Measurements from ENCODE around the gene GNB1L. TPM values are rescaled to one million over a fixed set of nuclear protein-coding genes. Genes with fewer than 3 reads are reported as not detected.

GNB1L gene
- total RNA-seq, 2 donors from 2014 or later, result 5.6 to 12.0 TPM

DNA sequence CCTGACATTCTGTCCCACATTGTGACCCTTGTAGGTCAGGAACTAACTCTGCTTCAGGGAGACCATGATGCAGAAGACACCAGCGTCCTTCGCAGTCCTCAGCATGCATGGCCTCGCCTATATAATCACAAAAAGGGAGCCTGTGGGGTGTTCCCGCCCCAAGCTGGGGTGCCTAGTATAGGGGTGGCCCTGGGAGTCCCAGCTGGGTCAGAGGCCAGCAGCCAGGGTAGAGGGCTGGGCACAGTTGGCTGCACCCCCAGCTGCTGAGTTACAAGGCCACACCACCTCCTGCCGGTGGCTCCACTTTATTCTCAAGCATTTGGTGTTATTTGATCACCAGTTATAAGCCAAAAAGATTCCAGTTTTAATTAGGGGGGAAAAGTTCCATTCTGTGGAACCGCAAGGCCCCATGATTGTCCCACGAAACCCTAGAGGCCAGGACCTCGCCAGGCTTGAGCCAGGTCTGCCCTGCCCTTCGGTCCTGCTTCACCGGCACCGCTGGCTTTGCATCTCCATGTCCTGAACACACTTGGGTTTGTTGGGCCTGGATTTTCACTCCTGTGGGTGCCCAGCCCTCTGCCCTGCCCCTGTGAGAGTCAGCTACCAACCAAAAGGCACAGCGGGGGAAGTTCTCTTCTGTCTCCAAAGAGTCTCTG, 15.0 kb upstream of the GNB1L start:
- TF ChIP-seq, protein P1, sequence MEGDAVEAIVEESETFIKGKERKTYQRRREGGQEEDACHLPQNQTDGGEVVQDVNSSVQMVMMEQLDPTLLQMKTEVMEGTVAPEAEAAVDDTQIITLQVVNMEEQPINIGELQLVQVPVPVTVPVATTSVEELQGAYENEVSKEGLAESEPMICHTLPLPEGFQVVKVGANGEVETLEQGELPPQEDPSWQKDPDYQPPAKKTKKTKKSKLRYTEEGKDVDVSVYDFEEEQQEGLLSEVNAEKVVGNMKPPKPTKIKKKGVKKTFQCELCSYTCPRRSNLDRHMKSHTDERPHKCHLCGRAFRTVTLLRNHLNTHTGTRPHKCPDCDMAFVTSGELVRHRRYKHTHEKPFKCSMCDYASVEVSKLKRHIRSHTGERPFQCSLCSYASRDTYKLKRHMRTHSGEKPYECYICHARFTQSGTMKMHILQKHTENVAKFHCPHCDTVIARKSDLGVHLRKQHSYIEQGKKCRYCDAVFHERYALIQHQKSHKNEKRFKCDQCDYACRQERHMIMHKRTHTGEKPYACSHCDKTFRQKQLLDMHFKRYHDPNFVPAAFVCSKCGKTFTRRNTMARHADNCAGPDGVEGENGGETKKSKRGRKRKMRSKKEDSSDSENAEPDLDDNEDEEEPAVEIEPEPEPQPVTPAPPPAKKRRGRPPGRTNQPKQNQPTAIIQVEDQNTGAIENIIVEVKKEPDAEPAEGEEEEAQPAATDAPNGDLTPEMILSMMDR (IDR thresholded peaks at IDR 0.05), result peak in 1 of 4 experiments; percentile 10
- no peak for TF ChIP-seq POLR2A (IDR thresholded peaks at IDR 0.05)
- TF ChIP-seq POLR2AphosphoS5 (IDR thresholded peaks at IDR 0.05), result no peak
- Histone ChIP-seq H3K27ac (no peak overlapping the region), H3K36me3 (no peaks in the 10 kb centered on the region), H3K27me3 (replicated peaks; ENCODE audit: insufficient read depth) (no peaks in the 10 kb centered on the region), H3K4me1 (replicated peaks) (peaks cover 13% of the 10 kb centered on the region), H3K4me3 (no peak overlapping the region), H3K9me3 (no peaks in the 10 kb centered on the region)
- WGBS, result 92% methylated on average over 11 of the region's 12 CpGs
- intact Hi-C loops (cut with DNase I), result no loop called here
- DNase-seq (ENCODE audit: low spot score), result no peak

DNA sequence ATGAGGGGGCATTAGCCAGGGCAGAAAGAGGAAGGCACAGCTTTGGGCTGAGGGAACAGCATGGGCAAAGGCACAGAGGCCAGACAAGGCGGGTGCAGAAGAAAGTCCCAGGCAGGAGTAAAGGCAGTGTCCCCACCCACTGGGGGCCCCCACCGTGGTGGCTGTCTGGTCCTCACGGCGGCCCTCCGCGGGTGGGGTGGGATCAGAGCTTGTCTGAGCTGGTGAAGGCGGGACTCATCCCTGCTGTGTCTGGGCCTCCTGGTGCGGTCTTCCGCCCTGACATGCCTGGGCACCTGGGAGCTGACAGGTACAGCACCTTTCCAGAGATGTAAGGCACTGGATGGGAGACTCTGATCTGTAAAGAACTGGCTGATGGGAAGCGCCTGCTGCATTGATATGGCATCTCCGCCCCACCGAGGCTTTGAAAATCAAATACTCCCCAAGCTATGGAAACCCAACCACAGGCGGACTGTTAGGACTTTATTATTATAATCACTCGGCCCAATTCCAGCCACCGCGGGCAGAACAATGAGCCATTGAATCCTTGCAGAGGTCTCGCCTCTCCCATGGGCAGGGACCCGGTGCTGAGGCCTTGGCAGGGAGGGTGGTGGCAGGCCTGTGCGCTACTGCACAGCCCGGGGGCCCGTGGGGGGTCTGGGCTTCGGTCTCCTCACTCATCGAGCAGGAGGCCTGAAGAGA, 14.2 kb upstream of the GNB1L start:
- H3K4me1 ChIP-seq (replicated peaks), result peaks cover 6% of the 10 kb centered on the region
- no peaks in the 10 kb centered on the region for H3K36me3 ChIP-seq
- 56% methylated on average over 23 of the region's 23 CpGs for WGBS
- H3K27ac ChIP-seq, result no peak overlapping the region
- H3K9me3 ChIP-seq, result no peaks in the 10 kb centered on the region
- H3K27me3 ChIP-seq (replicated peaks; ENCODE audit: insufficient read depth), result no peaks in the 10 kb centered on the region
- H3K4me3 ChIP-seq, result no peak overlapping the region
- intact Hi-C loops (cut with DNase I), result no loop called here
- no peak for TF ChIP-seq POLR2A (IDR thresholded peaks at IDR 0.05)
- TF ChIP-seq, protein P1 (IDR thresholded peaks at IDR 0.05), result no peak
- TF ChIP-seq POLR2AphosphoS5 (IDR thresholded peaks at IDR 0.05), result no peak
- DNase-seq (ENCODE audit: low spot score), result no peak

DNA sequence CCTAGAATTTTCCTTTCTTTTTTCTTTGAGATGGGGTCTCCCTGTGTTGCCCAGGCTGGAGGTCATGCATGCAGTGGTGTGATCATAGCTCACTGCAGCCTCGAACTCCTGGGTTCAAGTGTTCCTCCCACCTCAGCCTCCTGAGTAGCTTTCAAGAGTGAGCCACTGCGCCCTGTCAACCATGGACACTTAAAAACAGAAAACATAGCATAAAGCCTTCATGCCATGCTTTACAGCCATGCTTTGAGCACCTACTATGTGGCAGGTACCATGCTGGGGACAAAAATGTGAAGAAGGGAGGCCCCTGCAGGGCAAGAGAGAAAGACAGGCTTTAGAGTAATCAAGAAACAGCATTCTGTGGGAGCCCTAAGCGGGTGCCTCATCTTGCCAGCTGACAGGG, 13.7 kb upstream of the GNB1L start:
- no peaks in the 10 kb centered on the region for H3K36me3 ChIP-seq
- intact Hi-C loops (cut with DNase I), result no loop called here
- no peaks in the 10 kb centered on the region for H3K9me3 ChIP-seq
- WGBS, result 88% methylated on average over 3 of the region's 3 CpGs
- no peak for DNase-seq (ENCODE audit: low spot score)
- no peak overlapping the region for H3K4me3 ChIP-seq
- H3K27ac ChIP-seq, result no peak overlapping the region
- no peak for TF ChIP-seq POLR2A (IDR thresholded peaks at IDR 0.05)
- no peak for TF ChIP-seq POLR2AphosphoS5 (IDR thresholded peaks at IDR 0.05)
- TF ChIP-seq, protein P1 (IDR thresholded peaks at IDR 0.05), result no peak
- no peaks in the 10 kb centered on the region for H3K27me3 ChIP-seq (replicated peaks; ENCODE audit: insufficient read depth)
- H3K4me1 ChIP-seq (replicated peaks), result no peaks in the 10 kb centered on the region

DNA sequence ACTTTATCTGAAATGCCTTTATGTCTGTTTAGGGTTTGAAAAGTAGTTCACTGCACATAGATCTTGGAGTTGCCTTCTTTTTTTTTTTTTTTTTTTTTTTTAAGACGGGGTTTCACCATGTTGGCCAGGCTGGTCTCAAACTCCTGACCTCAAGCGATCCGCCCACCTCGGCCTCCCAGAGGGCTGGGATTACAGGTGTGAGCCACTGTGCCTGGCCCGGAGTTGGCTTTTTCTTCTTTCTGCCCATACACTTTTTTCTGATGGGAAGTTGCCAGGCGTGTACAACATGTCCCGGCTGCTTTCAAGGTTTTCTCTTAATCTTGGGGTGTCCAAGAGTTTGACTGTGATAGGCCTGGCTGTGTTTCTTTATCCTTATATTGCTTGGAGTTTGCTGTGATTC, 12.9 kb upstream of the GNB1L start:
- H3K4me1 ChIP-seq (replicated peaks), result no peaks in the 10 kb centered on the region
- H3K4me3 ChIP-seq, result no peak overlapping the region
- no peaks in the 10 kb centered on the region for H3K9me3 ChIP-seq
- no peak for TF ChIP-seq POLR2AphosphoS5 (IDR thresholded peaks at IDR 0.05)
- TF ChIP-seq POLR2A (IDR thresholded peaks at IDR 0.05), result no peak
- TF ChIP-seq, protein P1 (IDR thresholded peaks at IDR 0.05), result no peak
- intact Hi-C loops (cut with DNase I), result no loop called here
- DNase-seq (ENCODE audit: low spot score), result no peak
- H3K36me3 ChIP-seq, result no peaks in the 10 kb centered on the region
- no peak overlapping the region for H3K27ac ChIP-seq
- 84% methylated on average over 7 of the region's 7 CpGs for WGBS
- no peaks in the 10 kb centered on the region for H3K27me3 ChIP-seq (replicated peaks; ENCODE audit: insufficient read depth)

DNA sequence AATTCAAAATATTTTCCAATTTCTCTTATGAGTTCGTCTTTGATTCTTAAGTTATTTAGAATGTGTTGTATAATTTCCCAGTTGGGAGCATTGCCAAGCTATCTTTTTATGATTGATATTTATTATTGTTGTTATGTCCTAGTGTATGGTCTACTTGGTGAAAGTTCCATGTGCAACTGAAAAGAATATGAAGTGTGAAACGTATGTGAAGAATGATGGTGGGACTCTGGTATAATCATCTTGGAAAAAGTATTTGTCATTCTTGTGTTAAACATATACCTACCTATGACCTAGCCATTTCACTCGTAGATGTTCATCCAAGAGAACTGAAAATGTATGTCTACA, 12.0 kb upstream of the GNB1L start:
- no peak overlapping the region for H3K27ac ChIP-seq
- no peaks in the 10 kb centered on the region for H3K36me3 ChIP-seq
- H3K9me3 ChIP-seq, result no peaks in the 10 kb centered on the region
- no peak for TF ChIP-seq POLR2AphosphoS5 (IDR thresholded peaks at IDR 0.05)
- TF ChIP-seq POLR2A (IDR thresholded peaks at IDR 0.05), result no peak
- TF ChIP-seq, protein P1 (IDR thresholded peaks at IDR 0.05), result no peak
- WGBS, result 93% methylated on average over 3 of the region's 3 CpGs
- no peaks in the 10 kb centered on the region for H3K4me1 ChIP-seq (replicated peaks)
- H3K4me3 ChIP-seq, result no peak overlapping the region
- intact Hi-C loops (cut with DNase I), result no loop called here
- no peaks in the 10 kb centered on the region for H3K27me3 ChIP-seq (replicated peaks; ENCODE audit: insufficient read depth)
- no peak for DNase-seq (ENCODE audit: low spot score)

Data from prostate gland (tissue), 2 donors.